Measurements from ENCODE around the gene NXPH3. TPM values are rescaled to one million over a fixed set of nuclear protein-coding genes. Genes with fewer than 3 reads are reported as not detected.

NXPH3 gene
- total and polyA plus RNA-seq, 2 of the 13 experiments (the other 11 are each of a cell fraction or from before 2014, with no cell fraction given): 0.04 to 0.58 TPM

- peak; percentile 95 for TF ChIP-seq MYPOP (CRISPR knock-in tag; IDR thresholded peaks at IDR 0.05)
- TF ChIP-seq HNF4A (CRISPR knock-in tag; IDR thresholded peaks at IDR 0.05): no peak
- 0 out of 2 replicates have a peak, but pooled peaks have one; percentile 41 for TF ChIP-seq ZNF567 (CRISPR knock-in tag; IDR thresholded peaks at IDR 0.05; ENCODE audit: borderline replicate concordance)
- no peak for TF ChIP-seq ZFY (CRISPR knock-in tag; IDR thresholded peaks at IDR 0.05)
- no peak for TF ChIP-seq IKZF1 (IDR thresholded peaks at IDR 0.05)
- no peak for TF ChIP-seq HMGXB3 (CRISPR knock-in tag; IDR thresholded peaks at IDR 0.05; ENCODE audit: borderline replicate concordance)
- no peak for TF ChIP-seq ATF6 (CRISPR knock-in tag; conservative IDR thresholded peaks at IDR 0.05)
- TF ChIP-seq ASH2L (IDR thresholded peaks at IDR 0.05; ENCODE audit: insufficient read length, low read depth, low read length): peak; percentile 3
- no peak for TF ChIP-seq ZNF75D (CRISPR knock-in tag; IDR thresholded peaks at IDR 0.05; ENCODE audit: borderline replicate concordance)
Measured at GRCh38 chr17:49575679-49576087, at the start of gene NXPH3 (continued).

Measured in HepG2 (cell line).